GM18520 (cell line): ENCODE results near the gene DMRTB1.

Experiments
- ATAC-seq: cut with Tn5 transposase; IDR thresholded peaks from one replicate; pipeline ENCODE4 v1.9.1; 2021; ENCODE audit not compliant: unreplicated experiment

Gene DMRTB1

DNA sequence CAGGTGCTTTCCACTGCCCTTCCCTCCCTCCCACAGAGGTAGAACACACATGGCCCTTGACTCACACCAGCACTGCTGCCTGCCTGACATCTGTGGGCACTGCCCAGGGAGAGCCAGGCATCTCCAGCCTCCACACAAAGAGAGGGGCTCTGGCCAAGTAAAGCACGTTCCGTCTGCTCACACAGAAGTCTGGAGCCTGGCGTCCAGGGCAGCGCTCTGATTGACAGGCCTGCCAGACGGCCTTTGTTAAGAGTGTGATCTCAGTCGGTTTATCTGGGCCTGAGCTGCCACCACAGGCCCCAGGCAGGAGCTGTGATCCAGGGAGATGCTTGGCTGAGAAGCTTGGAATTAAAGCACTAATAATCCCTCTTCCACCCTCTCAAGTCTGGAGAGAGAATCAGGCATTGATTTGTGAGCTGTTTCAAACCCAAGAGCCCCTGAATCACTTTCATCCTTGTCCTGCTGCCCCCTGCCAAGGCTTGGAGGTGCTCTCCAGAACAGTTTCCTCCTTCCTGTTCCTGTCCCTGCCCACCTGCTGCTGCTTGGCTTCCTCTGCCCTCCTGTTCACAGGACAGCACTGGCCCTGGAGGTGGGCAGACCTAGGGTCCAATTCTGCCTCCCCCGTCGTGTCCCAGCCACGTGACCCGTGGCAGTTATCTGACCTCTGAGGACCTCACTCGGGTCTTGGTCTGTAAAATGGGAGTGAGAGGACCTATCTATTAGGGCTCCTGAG lies 3.7 kb downstream of the DMRTB1 start:
- ATAC-seq, result no peak

DNA sequence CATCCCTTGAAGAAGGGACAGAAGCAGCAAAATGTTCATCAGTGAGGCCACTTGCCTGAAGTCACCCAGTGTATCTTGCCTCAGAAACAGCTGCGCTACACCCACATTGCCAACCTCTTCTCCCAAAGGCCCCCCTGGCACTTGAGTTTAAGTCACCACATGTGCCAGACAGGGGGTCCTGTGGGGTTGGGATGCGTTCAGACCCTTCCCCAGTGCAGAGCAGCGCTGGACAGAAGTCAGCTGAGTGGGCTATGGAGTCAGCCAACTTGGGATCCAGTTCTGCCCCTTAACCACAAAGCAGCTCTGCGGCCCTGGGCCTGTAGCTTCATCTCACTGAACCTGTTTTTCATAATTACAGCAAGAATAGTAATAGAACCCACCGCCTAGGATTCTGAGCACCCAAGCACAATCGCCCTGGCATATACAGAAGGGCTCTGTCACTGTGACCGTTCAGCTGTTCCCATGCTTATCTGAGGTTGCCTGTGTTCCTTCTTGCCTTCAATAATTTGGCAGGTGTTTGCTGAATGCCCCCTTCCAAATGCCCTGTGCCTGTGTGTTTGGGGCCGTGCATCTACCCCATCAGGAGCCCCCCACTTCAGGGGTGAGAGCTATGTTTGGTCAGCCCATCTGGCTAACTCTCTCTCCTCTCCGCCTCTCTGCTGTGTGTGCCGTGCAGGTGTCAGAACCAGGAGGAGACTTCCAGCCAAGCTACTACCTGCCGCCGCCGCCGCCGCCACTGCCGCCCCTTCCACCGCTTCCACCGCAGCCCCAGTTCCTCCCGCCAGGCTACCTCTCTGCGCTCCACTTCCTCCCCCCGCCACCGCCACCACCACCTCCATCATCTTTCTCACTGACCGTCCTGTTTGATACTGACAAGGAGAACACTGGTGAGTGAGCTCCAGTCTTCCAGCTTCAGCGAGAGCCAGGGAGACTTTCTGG lies 5.0 kb downstream of the DMRTB1 start:
- no peak for ATAC-seq

DNA sequence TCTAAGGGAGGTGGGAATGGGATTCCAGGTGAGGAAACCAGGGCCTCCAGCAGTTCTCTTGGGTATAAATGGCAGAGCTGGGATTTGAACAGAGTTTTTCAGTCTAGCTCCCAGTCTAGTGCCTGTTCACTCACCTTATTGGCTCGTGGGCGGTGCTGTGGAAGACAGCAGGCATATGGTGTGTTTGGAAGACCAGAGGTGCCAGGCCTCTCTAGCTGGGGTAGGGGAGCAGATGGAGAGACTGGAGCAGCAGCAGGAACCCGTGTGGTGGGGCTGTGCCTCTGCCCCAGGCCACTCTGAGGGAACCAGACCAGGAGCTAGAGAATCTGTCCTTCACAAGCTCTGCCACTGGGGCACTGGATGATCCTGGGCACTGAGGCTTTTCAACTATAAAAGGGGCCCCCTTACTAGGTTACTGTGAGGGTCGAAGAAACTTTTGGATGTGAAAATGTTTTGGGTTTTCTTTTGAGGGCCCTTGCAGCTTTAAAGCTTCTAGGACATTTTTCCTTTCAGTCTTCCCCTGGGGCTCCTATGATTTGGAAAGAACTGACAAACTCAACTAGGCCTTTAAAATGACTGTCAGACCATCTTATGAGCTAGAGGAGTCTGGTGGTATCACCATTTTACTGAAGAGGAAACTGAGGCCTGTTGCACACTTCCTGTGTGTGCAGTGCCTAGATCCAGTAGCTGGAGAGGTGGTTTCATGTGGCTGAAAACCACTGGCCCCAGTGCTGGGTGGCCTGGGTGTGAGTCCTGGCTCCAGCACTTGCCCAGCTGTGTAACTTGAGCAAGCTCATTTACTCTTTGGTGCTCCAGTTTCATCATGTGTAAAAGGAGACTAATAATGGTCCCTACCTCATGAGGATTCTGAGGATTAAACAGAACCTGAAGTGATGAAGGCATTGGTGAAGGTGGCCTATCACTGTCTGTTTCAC lies 6.1 kb downstream of the DMRTB1 start:
- no peak for ATAC-seq

DNA sequence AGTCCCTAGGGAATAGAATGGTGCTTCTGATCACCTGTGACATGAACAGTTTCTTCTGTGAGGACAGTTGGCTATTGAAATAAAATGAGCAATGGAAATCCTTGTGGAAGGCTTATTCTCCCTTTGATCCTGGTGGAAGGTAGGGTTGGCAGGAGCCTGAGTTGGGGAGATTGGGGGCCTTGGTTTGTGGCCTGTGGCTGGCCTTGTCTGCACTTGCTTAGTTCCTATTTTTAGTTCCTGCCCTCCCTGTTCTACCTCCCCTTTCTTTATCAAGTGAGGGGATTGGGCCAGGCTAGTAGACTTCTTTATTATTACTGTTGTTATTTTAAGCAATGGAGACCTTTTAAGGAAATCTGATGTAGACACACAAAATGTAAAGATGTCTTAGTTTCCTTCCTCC lies 8.2 kb downstream of the DMRTB1 start:
- ATAC-seq, result no peak

DNA sequence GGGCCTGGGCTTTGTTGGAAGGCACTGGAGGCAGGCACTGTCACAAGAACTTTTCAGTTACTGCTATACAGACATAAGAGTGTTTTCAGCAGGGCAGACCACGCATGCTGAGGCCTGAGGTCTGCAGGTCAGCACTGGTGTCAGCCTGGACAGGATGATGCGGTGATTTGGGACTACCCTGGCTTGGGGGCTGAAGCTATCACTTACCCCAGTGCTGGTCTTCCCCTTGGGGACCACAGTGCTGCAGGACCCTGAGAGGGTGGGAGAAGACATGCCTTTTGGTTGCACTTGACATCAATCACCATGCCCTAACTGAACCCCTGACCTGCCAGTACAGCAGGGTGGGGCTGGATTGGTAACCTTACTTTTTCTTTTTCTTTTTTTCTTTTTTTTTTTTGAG lies 9.2 kb downstream of the DMRTB1 start:
- no peak for ATAC-seq

DNA sequence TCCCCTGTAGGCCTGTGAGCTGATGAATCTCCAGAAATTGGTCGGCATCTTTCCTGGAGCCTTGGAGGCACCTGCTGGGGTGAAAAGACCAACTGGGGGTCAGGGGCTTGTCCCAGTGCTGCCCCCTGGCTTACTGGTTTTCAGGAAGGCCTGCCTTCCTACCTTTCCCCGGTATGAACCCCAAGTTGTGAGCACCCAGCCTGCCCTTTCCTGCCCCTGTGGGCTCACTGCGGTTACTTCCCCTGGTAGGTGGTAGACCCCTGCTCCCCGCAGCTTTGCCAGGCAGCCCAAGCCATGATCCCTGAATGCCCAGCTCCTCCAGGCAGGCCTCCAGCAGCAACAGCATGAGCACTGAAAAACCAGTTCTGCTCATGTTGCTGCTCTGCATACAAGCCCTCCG lies 10.2 kb downstream of the DMRTB1 start:
- no peak for ATAC-seq

DNA sequence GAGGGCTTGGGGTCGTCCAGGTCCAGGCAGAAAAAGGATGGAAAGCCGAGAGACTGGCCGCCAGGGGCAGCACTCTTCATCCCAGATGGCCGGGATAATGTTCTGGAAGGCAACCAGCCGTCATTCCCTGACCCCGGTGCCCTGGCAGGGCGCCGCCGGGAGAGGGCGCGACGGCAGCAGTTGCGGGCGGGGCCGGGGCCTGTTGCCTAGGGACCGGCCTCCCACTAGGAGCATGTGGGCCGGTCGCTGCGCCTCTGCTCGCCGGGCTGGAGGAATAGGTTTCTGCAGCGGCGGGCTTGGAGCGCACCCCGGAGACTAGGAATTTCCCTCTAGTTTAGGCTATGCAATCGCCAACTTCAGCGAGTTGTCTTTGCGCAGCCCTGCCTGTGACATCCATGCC lies 11.0 kb downstream of the DMRTB1 start:
- no peak for ATAC-seq

DNA sequence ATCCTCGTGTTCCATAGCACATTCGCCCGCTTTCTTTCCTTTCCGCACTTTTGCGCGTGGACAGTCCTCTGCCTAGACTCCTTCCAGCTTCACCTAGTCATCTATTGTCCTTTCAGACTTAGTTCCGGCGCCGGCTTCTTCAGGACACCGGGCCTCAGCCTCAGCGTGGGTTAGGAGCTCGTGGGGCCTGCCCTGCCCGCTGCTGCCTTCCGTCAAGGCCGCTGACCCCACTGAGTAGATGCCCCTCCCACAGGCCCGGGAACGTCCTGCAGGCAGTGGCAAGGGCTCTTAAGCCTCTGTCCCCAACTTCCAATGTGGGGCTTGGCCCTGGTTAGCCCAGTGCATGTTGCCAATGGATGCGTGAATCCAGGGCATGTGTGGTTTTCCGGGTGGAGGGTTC lies 11.4 kb downstream of the DMRTB1 start:
- ATAC-seq, result no peak

DNA sequence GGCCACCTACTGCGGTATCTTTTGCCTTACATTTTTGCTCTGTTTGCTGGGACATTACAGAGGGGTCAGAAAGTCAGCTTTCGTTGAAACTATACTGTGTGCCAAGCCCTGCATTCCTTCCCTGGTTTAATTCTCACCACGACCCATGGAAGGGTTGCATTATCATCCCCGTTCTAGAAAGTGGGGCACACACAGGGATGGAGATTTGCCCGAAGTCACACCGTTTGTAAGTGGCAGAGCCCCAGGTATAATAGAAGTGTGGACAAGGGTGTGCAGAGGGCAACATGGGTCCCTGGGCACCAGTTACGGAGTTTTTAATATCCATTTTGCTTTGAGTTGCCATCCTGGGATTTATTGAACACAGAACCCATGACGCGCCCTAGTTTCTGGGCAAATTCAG lies 11.8 kb downstream of the DMRTB1 start:
- no peak for ATAC-seq

DNA sequence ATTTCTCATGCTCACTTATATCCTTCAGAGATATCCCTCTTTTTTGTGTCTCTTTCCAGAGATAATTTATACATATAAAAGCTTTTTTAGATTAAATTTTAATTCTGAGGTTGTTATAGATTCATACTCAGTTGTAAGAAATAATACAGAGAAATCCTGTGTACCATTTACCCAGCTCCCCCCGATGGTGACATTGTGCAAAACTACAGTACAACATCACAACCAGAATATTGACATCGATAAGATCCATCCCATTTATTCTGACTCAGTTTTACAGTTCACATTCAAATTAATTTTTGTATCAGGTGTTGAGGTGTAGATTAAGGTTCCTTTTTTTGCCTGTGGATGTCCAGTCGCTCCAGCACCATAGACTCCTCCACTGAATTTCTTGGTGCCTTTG lies 14.3 kb downstream of the DMRTB1 start:
- no peak for ATAC-seq

DNA sequence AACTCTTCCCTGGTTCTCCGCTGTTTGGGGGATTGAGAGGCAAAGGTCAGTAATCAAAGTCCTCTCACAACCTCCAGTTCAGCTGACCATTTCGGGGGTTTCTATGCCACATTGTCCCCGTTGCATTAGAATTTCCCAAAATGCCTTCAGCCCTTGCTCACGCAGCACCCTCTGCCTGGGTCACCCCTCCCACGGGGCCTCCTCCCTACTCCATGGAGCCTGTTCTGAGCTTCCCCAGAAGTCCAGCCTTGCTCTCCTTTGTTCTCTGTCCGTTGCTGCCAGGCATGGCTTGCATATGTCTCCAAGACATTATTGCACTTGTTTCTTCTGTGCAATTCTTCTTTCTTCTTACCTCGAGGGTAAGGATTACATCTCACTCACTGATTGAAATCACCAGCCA lies 16.5 kb downstream of the DMRTB1 start:
- no peak for ATAC-seq

DNA sequence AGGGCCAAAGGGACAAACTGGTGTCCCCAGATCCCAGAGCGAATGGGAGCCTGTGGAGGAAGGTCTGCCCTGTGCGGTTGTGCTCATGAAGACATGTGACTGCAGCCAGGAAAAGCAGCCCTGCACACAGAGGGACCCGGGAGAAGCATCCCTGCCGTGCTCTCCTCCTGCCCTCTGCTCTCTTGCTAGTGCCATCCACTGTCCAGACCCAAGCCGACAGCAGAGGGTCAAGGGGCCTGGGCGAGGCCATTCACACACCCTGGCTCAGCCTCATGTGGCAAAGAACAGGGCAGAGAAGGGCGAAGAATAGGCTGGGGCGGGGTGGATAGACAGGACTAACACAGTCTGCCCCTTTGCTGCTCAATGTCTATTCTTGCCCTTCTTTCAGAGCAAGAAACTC lies 17.4 kb downstream of the DMRTB1 start:
- ATAC-seq, result no peak

DNA sequence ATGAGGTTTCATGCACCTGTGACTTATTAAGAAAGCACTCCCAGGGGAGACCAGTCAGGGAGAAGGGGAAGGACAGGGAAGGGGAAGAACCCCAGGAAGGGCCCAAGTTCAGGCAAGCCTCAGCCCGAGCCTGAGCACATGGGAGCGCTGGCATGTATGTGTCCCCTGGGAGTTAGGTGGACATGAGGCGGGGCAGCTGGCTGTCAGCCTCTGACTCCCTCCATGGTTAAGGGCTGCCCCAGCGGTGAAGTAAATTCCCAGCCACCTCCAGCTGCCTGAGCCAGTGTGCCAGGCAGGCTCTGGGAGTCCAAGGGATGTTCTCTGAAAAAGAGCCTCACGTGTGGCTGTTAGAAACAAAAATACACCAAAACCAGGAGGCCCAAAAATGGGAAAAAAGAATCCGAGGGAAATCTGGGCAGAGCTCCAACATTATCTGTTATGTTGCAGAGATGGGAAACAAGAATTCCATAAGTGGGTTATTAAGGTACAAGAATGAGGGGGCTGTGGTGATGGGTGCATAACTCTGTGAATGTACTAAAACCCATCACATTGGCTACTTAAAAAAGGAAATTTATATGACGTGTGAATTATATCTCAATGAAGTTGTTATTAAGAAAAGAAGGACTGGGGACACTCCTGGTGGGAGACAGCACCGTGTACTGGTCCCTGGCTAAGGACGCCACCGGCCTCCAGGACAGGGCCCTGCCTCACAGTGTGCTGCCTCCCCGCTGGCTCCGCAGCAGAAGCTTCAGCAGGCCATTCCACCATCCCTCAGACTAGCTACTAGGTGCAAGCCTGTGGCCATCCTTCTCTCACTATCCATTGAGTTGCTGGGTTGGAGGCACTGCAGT lies 18.7 kb downstream of the DMRTB1 start:
- no peak for ATAC-seq

DNA sequence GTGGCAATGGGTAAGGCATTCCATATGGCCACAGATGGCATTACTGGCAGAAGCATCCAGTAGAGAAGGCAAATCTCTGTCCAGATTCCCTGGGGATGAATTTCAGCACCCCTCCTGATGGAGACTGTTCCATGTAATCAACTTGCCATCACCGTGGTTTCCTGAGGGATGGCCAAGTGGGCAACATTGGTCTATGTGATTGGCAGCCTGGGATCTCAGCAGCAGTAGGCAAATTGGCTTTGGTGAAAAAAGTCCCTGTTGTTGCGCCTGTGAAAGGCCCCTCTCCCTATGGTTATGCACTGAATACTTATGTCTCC lies 19.3 kb downstream of the DMRTB1 start:
- ATAC-seq, result no peak

DNA sequence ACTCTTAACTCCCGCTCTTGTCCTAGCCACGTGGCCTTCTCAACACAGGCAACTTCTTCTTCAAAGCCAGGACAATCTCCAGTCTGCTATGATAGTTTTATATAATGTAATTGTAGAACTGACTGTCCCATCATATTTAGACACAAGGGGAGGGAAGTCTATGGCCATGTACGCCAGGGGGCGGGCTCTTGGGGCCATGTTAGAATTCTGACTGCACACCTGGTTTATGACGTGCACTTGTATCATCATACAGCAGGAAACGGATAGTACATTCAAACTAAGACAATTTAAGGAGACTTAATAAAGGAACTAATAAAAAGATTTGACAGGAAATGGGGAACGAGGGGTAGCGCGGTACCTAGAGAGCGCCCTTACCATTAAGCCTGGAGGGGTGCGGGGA lies 21.5 kb downstream of the DMRTB1 start:
- ATAC-seq, result no peak

DNA sequence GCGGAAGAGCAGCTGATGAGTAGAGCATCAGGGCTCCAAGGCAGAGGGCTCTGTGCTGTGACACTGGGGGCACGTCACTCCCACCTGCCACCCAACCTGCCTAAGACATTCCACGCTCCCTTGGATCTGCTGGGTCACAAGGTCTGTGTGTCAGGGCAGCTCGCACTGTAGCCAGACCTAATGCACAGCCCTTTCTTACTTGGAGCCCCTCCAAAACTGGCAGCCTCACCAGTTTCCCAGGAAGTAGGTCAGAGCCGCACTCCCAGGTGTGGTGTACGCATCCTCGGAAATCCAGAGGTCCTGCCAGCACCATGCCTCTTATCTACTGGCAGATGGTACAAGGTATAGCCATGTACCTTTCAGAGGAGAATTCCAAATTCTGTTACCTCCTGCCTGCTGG lies 22.3 kb downstream of the DMRTB1 start:
- ATAC-seq, result no peak

DNA sequence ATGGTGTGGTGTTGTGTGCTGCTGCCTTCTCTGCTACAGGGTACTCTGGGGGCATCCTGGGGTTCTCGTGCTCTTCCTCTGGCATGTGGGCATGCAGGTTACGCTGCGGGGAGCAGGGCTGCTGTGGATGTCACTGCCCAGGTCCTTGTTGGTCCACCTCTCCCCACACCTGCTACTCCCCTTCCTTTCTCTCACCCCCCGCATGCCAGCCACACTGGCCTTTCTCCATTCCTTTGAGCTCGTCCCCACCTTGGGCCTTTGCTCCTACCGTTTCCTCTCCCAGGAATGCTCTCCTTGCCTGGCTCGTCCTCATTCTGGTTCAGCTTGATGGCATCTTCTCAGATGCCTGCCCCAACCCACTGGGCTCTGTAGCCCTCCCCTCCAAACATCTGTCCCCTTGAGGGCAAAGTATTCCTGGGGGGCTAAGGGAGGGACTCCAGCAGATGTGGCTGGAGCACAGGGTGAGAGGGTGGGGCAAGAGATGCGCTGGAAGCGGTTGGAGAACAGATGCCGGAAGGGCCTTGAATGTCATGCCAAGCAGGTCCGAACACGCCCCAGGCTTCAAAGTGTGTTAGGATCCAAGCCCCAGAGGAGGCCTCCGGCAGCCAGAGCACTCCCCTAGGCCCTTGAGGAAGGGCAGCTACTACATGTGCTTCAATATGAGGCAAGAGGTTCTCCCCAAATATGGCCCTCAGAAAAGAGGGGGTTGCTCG lies 23.4 kb downstream of the DMRTB1 start:
- ATAC-seq, result no peak

DNA sequence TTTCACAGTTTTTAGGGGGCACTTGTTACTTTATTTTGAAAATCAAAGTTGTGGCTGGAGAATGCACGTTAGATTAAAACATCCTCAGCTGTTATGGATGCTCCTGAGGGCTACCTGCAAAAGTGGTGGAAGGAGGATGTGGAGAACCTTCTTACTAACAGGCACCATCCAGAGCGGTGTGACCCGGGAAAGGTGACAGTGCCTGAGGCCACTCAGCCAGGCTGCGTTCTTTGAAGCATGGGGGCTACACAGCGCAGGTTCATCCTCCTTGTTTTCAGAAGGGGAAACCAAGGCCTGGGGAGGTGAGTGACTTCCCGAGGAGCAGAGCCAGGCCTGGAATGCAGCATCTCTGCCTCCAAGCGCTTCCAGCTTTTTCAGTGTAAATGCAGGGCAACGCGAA lies 24.0 kb downstream of the DMRTB1 start:
- ATAC-seq, result no peak

DNA sequence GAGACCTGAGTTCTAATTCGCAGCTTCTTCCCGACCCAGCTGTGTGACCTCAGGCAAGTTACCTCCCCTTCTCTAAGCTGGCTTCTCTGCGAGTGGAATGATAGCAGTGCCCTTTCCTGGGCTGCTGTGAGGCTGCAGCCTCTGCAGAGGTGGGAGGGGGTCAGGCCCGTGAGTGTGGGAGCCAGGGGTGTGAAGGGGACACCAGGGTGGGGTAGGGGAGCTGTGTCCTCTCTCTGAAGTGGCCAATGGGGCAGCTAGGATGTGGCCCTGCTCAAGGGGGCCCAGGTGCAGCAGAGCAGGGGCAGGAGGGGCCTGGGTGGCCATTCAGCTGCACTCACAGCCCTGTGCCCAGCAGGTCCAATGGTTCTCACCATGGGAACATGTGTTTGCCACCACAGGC lies 24.5 kb downstream of the DMRTB1 start:
- no peak for ATAC-seq
